H1 (cell line): ENCODE results near the gene RAB11FIP3. TPM values are rescaled to one million over a fixed set of nuclear protein-coding genes. Genes with fewer than 3 reads are reported as not detected.

Experiments used
- CTCF ChIA-PET: fragments of 300-600 bp; sonication (Branson Sonifier 250); formaldehyde crosslinking; loops from one replicate; lab custom pipeline; 2021; ENCODE audit not compliant: partially characterized antibody; lab: Charles Lee
- POLR2A ChIA-PET: fragments of 300-600 bp; sonication (Branson Sonifier 250); formaldehyde crosslinking; loops from one replicate; lab custom pipeline; 2021; ENCODE audit warnings: inconsistent platforms; ENCODE audit not compliant: partially characterized antibody; lab: Charles Lee
- DNase-seq, 2 experiments: peaks; one replicate each; pipeline versions ENCODE4 v3.0.0 to v3.0.0-alpha.2; 2010 to 2022; ENCODE audit warnings: low spot score in 2 of 2, low read depth in 1 of 2, mixed read lengths in 1 of 2
- FAIRE-seq: peaks from 2 replicates; lab custom pipeline; 2011; peaks lifted over from hg19 to GRCh38; lab: Jason Lieb, UNC
- H2AFZ ChIP-seq: 2 replicates; pipeline ENCODE4 v1.8.1; 2012; ENCODE audit warnings: low read length, inconsistent platforms
- H2AK5ac ChIP-seq: 2 replicates; pipeline ENCODE4 v1.6.1; 2013; ENCODE audit warnings: low read depth, low read length
- H2BK120ac ChIP-seq: replicated peaks from 2 replicates; pipeline ENCODE3; 2013; ENCODE audit warnings: low read depth, low read length, inconsistent platforms
- H2BK12ac ChIP-seq: 2 replicates; pipeline ENCODE4 v1.6.1; 2013; ENCODE audit warnings: low read depth, low read length
- H2BK15ac ChIP-seq: 2 replicates; pipeline ENCODE4 v1.6.1; 2013; ENCODE audit warnings: low read length
- H2BK20ac ChIP-seq: 2 replicates; pipeline ENCODE4 v1.6.1; 2013; ENCODE audit warnings: low read length
- H2BK5ac ChIP-seq: 2 replicates; pipeline ENCODE4 v1.6.1; 2013; ENCODE audit warnings: low read depth, low read length
- H3K14ac ChIP-seq: 2 replicates; pipeline ENCODE4 v1.6.1; 2013; ENCODE audit warnings: inconsistent platforms; ENCODE audit not compliant: insufficient read length
- H3K18ac ChIP-seq: 2 replicates; pipeline ENCODE4 v1.6.1; 2013; ENCODE audit warnings: low read length; ENCODE audit errors: extremely low read depth
- H3K23ac ChIP-seq: 2 replicates; pipeline ENCODE4 v1.6.1; 2013; ENCODE audit warnings: inconsistent platforms; ENCODE audit not compliant: insufficient read length
- H3K23me2 ChIP-seq: 2 replicates; pipeline ENCODE4 v1.6.1; 2013; ENCODE audit warnings: low read depth, low read length
- H3K27ac ChIP-seq: 2 replicates; pipeline ENCODE4 v1.6.1; 2011; ENCODE audit warnings: low read depth, low read length, inconsistent platforms
- H3K27me3 ChIP-seq, 4 experiments: replicated peaks in 1 of 4; 1 replicate in 1 of 4; 2 replicates in 3 of 4; pipeline versions ENCODE4 v1.6.1 to v1.8.1; 2011 to 2013; ENCODE audit warnings: low read length in 3 of 4, mild to moderate bottlenecking in 3 of 4, inconsistent platforms in 2 of 4, mixed read lengths in 2 of 4, moderate library complexity in 1 of 4; ENCODE audit not compliant: control insufficient read depth in 3 of 4, insufficient read depth in 3 of 4; ENCODE audit errors: extremely low read depth in 1 of 4
- H3K36me3 ChIP-seq, 4 experiments: 2 replicates each; pipeline versions ENCODE4 v1.6.1 to v1.8.1; 2011 to 2013; ENCODE audit warnings: mild to moderate bottlenecking in 4 of 4, low read length in 3 of 4, moderate library complexity in 2 of 4, control low read depth in 1 of 4, inconsistent platforms in 1 of 4; ENCODE audit not compliant: insufficient read depth in 4 of 4, control insufficient read depth in 2 of 4
- H3K4ac ChIP-seq: replicated peaks from 2 replicates; pipeline ENCODE3; 2013; ENCODE audit warnings: low read length, low read depth, mixed read lengths, inconsistent platforms; ENCODE audit not compliant: insufficient read length
- H3K4me1 ChIP-seq, 4 experiments: replicated peaks in 1 of 4; 1 replicate in 1 of 4; 2 replicates in 3 of 4; pipeline versions ENCODE4 v1.6.1 to v1.8.1; 2011 to 2013; ENCODE audit warnings: low read length in 3 of 4, inconsistent platforms in 2 of 4, mixed read lengths in 1 of 4; ENCODE audit not compliant: insufficient read depth in 4 of 4, control insufficient read depth in 3 of 4
- H3K4me2 ChIP-seq, 2 experiments: 2 replicates each; pipeline versions ENCODE4 v1.6.1 to v1.8.1; 2011 to 2013; ENCODE audit warnings: low read depth in 2 of 2, low read length in 2 of 2, control low read depth in 1 of 2, inconsistent platforms in 1 of 2, mild to moderate bottlenecking in 1 of 2; ENCODE audit not compliant: insufficient read depth in 1 of 2
- H3K4me3 ChIP-seq, 4 experiments: fragments of 200-600, 300-600 bp in 1 of 4; sonication (generic), shearing (Covaris generic), sonication (Bioruptor Twin) in 1 of 4; 2 replicates each; pipeline versions ENCODE4 v1.5.1 to v1.8.1; 2011 to 2016; ENCODE audit warnings: low read length in 4 of 4, low read depth in 3 of 4, control low read depth in 2 of 4, inconsistent platforms in 2 of 4, mild to moderate bottlenecking in 2 of 4, mixed read lengths in 1 of 4, moderate library complexity in 1 of 4; ENCODE audit not compliant: insufficient read depth in 2 of 4; ENCODE audit errors: extremely low read depth in 1 of 4
- H3K56ac ChIP-seq: replicated peaks from 2 replicates; pipeline ENCODE3; 2013; ENCODE audit warnings: low read depth, mild to moderate bottlenecking, mixed read lengths, low read length, inconsistent platforms; ENCODE audit not compliant: insufficient read length
- H3K79me1 ChIP-seq: 2 replicates; pipeline ENCODE4 v1.6.1; 2013; ENCODE audit warnings: low read depth, low read length, control low read depth
- H3K79me2 ChIP-seq, 2 experiments: 2 replicates each; pipeline versions ENCODE4 v1.6.1 to v1.8.1; 2012 to 2013; ENCODE audit warnings: low read length in 2 of 2, mild to moderate bottlenecking in 2 of 2, inconsistent platforms in 1 of 2; ENCODE audit not compliant: insufficient read depth in 2 of 2, control insufficient read depth in 1 of 2
- H3K9ac ChIP-seq, 4 experiments: replicated peaks in 1 of 4; 1 replicate in 1 of 4; 2 replicates in 3 of 4; pipeline versions ENCODE4 v1.6.1 to v1.8.1; 2011 to 2013; ENCODE audit warnings: low read depth in 3 of 4, low read length in 3 of 4, control low read depth in 2 of 4, mild to moderate bottlenecking in 2 of 4, moderate library complexity in 2 of 4, inconsistent platforms in 1 of 4; ENCODE audit errors: extremely low read depth in 1 of 4
- H3K9me3 ChIP-seq, 2 experiments: 2 replicates each; pipeline versions ENCODE4 v1.6.1 to v1.8.1; 2012 to 2013; ENCODE audit warnings: mild to moderate bottlenecking in 2 of 2, moderate library complexity in 2 of 2, control low read depth in 1 of 2, inconsistent platforms in 1 of 2, low read depth in 1 of 2, low read length in 1 of 2, mixed read lengths in 1 of 2; ENCODE audit not compliant: insufficient read depth in 2 of 2
- H4K20me1 ChIP-seq, 2 experiments: replicated peaks in 1 of 2; 2 replicates each; pipeline versions ENCODE3 to v1.8.1; 2011 to 2013; ENCODE audit warnings: inconsistent platforms in 2 of 2, low read length in 2 of 2, mild to moderate bottlenecking in 1 of 2; ENCODE audit not compliant: insufficient read depth in 2 of 2, control insufficient read depth in 1 of 2
- H4K5ac ChIP-seq: 2 replicates; pipeline ENCODE4 v1.6.1; 2013; ENCODE audit warnings: low read length, low read depth, mixed read lengths, inconsistent platforms; ENCODE audit not compliant: insufficient read length
- H4K8ac ChIP-seq: 2 replicates; pipeline ENCODE4 v1.8.0; 2013; ENCODE audit warnings: mild to moderate bottlenecking, moderate library complexity, low read length, inconsistent platforms; ENCODE audit not compliant: insufficient read depth; ENCODE audit errors: extremely low read depth
- H4K91ac ChIP-seq: replicated peaks from 2 replicates; pipeline ENCODE3; 2013; ENCODE audit warnings: low read length, mixed read lengths, inconsistent platforms; ENCODE audit not compliant: insufficient read length
- ATF2 ChIP-seq: IDR thresholded peaks from 2 replicates; pipeline ENCODE4 v1.6.1; 2012; ENCODE audit warnings: low read length, inconsistent platforms
- BCL11A ChIP-seq, 2 experiments: IDR thresholded peaks; one replicate each; pipeline ENCODE4 v1.6.1; 2011; ENCODE audit warnings: low read depth in 2 of 2, low read length in 2 of 2, mild to moderate bottlenecking in 2 of 2
- CBX5 ChIP-seq: fragments of 300-800, 300-1000 bp; sonication (generic); IDR thresholded peaks from 2 replicates; pipeline ENCODE4 v1.7.1; 2016; ENCODE audit warnings: antibody characterized with exemption, low read length, low read depth
- CEBPB ChIP-seq: IDR thresholded peaks from 2 replicates; pipeline ENCODE4 v1.6.1; 2012; ENCODE audit warnings: low read depth, low read length
- KDM1A ChIP-seq: fragments of 200-600, 300-600 bp; sonication (generic); IDR thresholded peaks from 2 replicates; pipeline ENCODE4 v1.7.1; 2016; ENCODE audit warnings: mild to moderate bottlenecking, low read length, borderline replicate concordance
- KDM4A ChIP-seq: IDR thresholded peaks from one replicate; pipeline ENCODE4 v1.7.1; 2012; ENCODE audit warnings: low read depth, mild to moderate bottlenecking, moderate library complexity, low read length, inconsistent platforms; ENCODE audit not compliant: severe bottlenecking
- MAFK ChIP-seq: IDR thresholded peaks from 2 replicates; pipeline ENCODE4 v1.6.1; 2012; ENCODE audit warnings: low read depth, mild to moderate bottlenecking, improper control_type of control experiment, low read length
- NRF1 ChIP-seq: IDR thresholded peaks from 2 replicates; pipeline ENCODE4 v1.6.1; 2011; ENCODE audit warnings: mild to moderate bottlenecking, low read depth, low read length, improper control_type of control experiment
- POLR2A ChIP-seq, 2 experiments: IDR thresholded peaks; 1 replicate in 1 of 2; 2 replicates in 1 of 2; pipeline ENCODE4 v1.6.1; 2011; ENCODE audit warnings: low read depth in 2 of 2, low read length in 2 of 2, mild to moderate bottlenecking in 2 of 2; ENCODE audit errors: control extremely low read depth in 1 of 2
- RAD21 ChIP-seq, 2 experiments: IDR thresholded peaks in 1 of 2; conservative IDR thresholded peaks in 1 of 2; 2 replicates each; pipeline ENCODE4 v1.6.1; 2011; ENCODE audit warnings: low read depth in 2 of 2, low read length in 2 of 2, improper control_type of control experiment in 1 of 2, inconsistent platforms in 1 of 2, mild to moderate bottlenecking in 1 of 2, moderate library complexity in 1 of 2
- RXRA ChIP-seq: IDR thresholded peaks from 2 replicates; pipeline ENCODE4 v1.6.1; 2011; ENCODE audit warnings: low read depth, mild to moderate bottlenecking, low read length, moderate library complexity; ENCODE audit not compliant: insufficient read depth
- SP4 ChIP-seq: IDR thresholded peaks from 2 replicates; pipeline ENCODE4 v1.6.1; 2012; ENCODE audit warnings: low read length, inconsistent platforms
- SRF ChIP-seq: IDR thresholded peaks from 2 replicates; pipeline ENCODE4 v1.6.1; 2011; ENCODE audit warnings: mild to moderate bottlenecking, low read depth, low read length, moderate library complexity
- YY1 ChIP-seq: IDR thresholded peaks from 2 replicates; pipeline ENCODE4 v1.6.1; 2011; ENCODE audit warnings: low read depth, mild to moderate bottlenecking, low read length
- WGBS, 2 experiments: shearing (Covaris generic) in 1 of 2; methylation state at CpG; one replicate each; pipeline versions ENCODE4 v1.1.6 to v1.1.7; 2013 to 2015; ENCODE audit warnings: low lambda C conversion rate in 2 of 2, mixed read lengths in 2 of 2, inconsistent platforms in 1 of 2, low coverage in 1 of 2, missing lambda C conversion rate in 1 of 2; ENCODE audit not compliant: insufficient replicate concordance in 2 of 2, insufficient coverage in 1 of 2, insufficient read length in 1 of 2; ENCODE audit errors: extremely low coverage in 1 of 2, missing lambda C conversion rate in 1 of 2; 5-methylcytosine and 5-hydroxymethylcytosine counted together
- polyA plus RNA-seq, 7 experiments: library from polyadenylated mRNA; depleted of rRNA in 3 of 7; stranded (reverse) in 5 of 7; unstranded in 2 of 7; fragments of >200 nt in 5 of 7; fragments of 200-250 nt in 2 of 7; gene quantifications; 1 replicate in 5 of 7; 2 replicates in 1 of 7; 4 replicates in 1 of 7; pipeline versions ENCODE4 v1.2.1 to v1.2.3, GENCODE V29; 2011 to 2013; ENCODE audit warnings: missing spikeins in 2 of 7, mixed read lengths in 2 of 7
- total RNA-seq: library from RNA; stranded (reverse); fragmentation: NEBNext Ultra II Directional; extraction: Animal tissue kit (Norgen Biotek cat#: 25700); gene quantifications from 2 replicates; pipeline ENCODE4 v1.2.1, GENCODE V29; 2021

The RAB11FIP3 gene
- total and polyA plus RNA-seq, 2 of the 8 experiments (the other 6 are each of a cell fraction or from before 2014, with no cell fraction given) = 9.3 to 35.2 TPM

DNA sequence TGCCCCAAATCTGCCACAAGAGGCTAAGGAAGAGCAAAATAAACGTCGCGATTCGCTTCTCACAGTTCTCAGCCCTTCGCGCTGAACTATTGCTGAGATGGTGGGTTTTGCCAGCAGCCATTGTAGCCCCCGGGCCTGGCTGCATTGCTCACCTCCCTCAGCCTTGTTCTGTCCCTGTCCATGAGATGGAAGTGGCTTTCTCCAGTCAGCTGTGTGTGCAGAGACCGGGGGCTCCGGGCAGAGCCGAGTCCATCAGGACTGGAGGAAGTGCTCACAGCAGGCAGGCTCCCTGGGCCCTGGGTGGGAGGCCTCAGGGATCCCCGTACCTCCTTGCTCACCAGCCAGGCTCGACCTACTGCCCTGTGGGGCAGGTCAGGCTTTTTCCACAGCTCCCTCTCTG, 74.5 kb downstream of the RAB11FIP3 start:
- H3K27ac ChIP-seq = no peak overlapping the region
- CTCF ChIA-PET = interaction anchor here (0.6 to 3.7 kb wide), 9 partner anchors 9 to 128 kb away, joined by 3 to 19 read pairs (median 4); no protein-coding TSS in a partner anchor

More for the DNA sequence above, 74.5 kb downstream of the RAB11FIP3 start:
- Histone ChIP-seq H3K27me3 (no peaks in the 10 kb centered on the region), H3K56ac (no peak overlapping the region), H3K79me2 (no peaks in the 10 kb centered on the region), H3K36me3 (no peaks in the 10 kb centered on the region), H2BK12ac (no peak overlapping the region), H4K91ac (no peak overlapping the region), H2BK5ac (no peak overlapping the region), H3K9ac (no peak overlapping the region), H3K79me1 (no peaks in the 10 kb centered on the region), H4K20me1 (peaks cover 0 to 3% of the 10 kb centered on the region in 2 experiments), H3K4ac (no peak overlapping the region), H2BK20ac (no peak overlapping the region), H4K5ac (no peak overlapping the region), H3K4me3 (no peak overlapping the region), H2BK120ac (no peak overlapping the region), H3K4me2 (no peak overlapping the region), H3K23me2 (no peaks in the 10 kb centered on the region), H2AFZ (no peak overlapping the region), H4K8ac (0 out of 2 replicates have a peak overlapping the region, but pooled peaks have one; percentile 57), H3K23ac (no peak overlapping the region), H2BK15ac (no peak overlapping the region), H3K9me3 (no peaks in the 10 kb centered on the region), H3K14ac (no peak overlapping the region), H3K18ac (no peak overlapping the region), H2AK5ac (no peak overlapping the region), H3K4me1 (no peaks in the 10 kb centered on the region; a peak in 1 of 7 replicates)
- POLR2A ChIA-PET = no interaction called here
- DNase-seq (no peak), FAIRE-seq (no peak)
- no peak for TF ChIP-seq POLR2A (IDR thresholded peaks at IDR 0.05; ENCODE audit: control extremely low read depth in 1 of 2, low read depth in 2 of 2, low read length in 2 of 2)
- no peak for TF ChIP-seq YY1
- no peak for TF ChIP-seq KDM4A
- no peak for TF ChIP-seq KDM1A
- TF ChIP-seq NRF1 = no peak
- no peak for TF ChIP-seq ATF2
- TF ChIP-seq CBX5 = no peak
- no peak for TF ChIP-seq RAD21 (IDR thresholded peaks at IDR 0.05 in 1 of 2, conservative IDR thresholded peaks at IDR 0.05 in 1 of 2; ENCODE audit: low read depth in 2 of 2, low read length in 2 of 2)
- no peak for TF ChIP-seq BCL11A (IDR thresholded peaks at IDR 0.05; ENCODE audit: low read depth in 2 of 2, low read length in 2 of 2)
- TF ChIP-seq SP4 = no peak
- no peak for TF ChIP-seq SRF
- TF ChIP-seq MAFK = no peak
- no peak for TF ChIP-seq CEBPB
- TF ChIP-seq RXRA = no peak
- 84% methylated on average over 12 of the region's 12 CpGs; no CpG with 5 or more reads in 1 of the 2 experiments for WGBS, 2 experiments
